Stimulated activated naive B cell treated with anti-CD40 and anti-IgM and Interleukin-4, amounts not matched to agents 10 μg/mL and 1 μg/mL and 100 μg/mL, for 72 hours (primary cell): ENCODE measurements around the gene CLSTN3.
A peak's percentile ranks its signal among the peaks of the same experiment; 100 is the strongest.

ENCODE experiments used
- ATAC-seq, 2 donors: fragments of 150-1000 bp; cut with Tn5 transposase; replicated peaks; 2 replicates each; pipeline ENCODE4 v1.10.0; 2021; ENCODE audit warnings: moderate library complexity in 1 of 2
- DNase-seq: peaks from one replicate; pipeline ENCODE4 v3.0.0; 2021
- H3K27ac Mint-ChIP-seq: one replicate; pipeline ENCODE4 v1.8.0; 2022; ENCODE audit warnings: mild to moderate bottlenecking, mixed read lengths
- H3K27me3 Mint-ChIP-seq, 2 donors: one replicate each; pipeline ENCODE4 v1.8.0; 2022; ENCODE audit warnings: mixed read lengths in 2 of 2
- H3K36me3 Mint-ChIP-seq, 2 donors: one replicate each; pipeline ENCODE4 v1.8.0; 2022; ENCODE audit warnings: mixed read lengths in 2 of 2, mild to moderate bottlenecking in 1 of 2
- H3K4me1 Mint-ChIP-seq, 2 donors: one replicate each; pipeline ENCODE4 v1.8.0; 2022; ENCODE audit warnings: mixed read lengths in 2 of 2, mild to moderate bottlenecking in 1 of 2
- H3K4me3 Mint-ChIP-seq, 2 donors: one replicate each; pipeline ENCODE4 v1.8.0; 2022; ENCODE audit warnings: mild to moderate bottlenecking in 2 of 2, mixed read lengths in 2 of 2, moderate library complexity in 1 of 2
- H3K9me3 Mint-ChIP-seq, 2 donors: one replicate each; pipeline ENCODE4 v1.8.0; 2022; ENCODE audit warnings: mixed read lengths in 2 of 2, mild to moderate bottlenecking in 1 of 2

The CLSTN3 gene

DNA sequence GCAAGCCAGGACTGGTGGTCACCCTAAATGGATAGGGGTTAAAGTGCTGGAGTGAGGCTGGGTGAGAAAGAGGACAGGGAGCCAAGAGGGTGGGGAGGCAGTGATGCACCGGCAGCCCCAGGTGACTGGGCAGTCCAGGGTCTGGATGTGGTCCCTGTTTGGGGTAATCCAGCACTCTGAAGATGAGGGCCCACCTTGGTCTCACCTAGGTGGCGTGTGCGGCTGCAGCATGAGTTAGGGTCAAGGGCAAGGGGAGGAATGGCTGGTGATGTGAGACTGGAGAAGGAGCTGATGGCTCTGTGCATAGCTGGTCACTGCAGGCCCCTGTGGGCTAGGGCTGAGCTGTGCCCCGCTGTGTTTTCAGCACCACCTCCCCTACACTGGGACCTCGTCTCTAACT, 19.5 kb upstream of the CLSTN3 start:
- no peak for ATAC-seq
- H3K36me3 Mint-ChIP-seq = peaks cover 22 to 35% of the 10 kb centered on the region in 2 donors

DNA sequence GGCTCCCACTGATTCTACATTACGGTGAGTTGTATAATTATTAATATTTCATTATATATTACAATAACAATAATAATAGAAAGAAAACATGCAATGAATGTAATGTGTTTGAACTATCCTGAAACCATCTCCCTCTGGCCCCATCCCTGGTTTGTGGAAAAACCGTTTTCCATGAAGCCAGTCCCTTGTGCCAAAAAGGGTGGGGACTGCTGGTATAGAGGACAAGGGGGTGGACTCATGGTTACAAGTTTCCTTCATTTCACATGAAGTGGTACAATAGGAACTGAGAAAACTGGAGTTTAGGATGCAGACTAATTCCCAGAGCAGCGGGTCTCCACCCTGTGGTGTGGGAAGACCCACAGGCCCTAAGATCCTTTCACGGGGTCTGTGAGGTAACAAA, 18.1 kb upstream of the CLSTN3 start:
- ATAC-seq (no peak), DNase-seq (no peak)
- peaks cover 20 to 36% of the 10 kb centered on the region in 2 donors for H3K4me1 Mint-ChIP-seq
- H3K27me3 Mint-ChIP-seq = no peaks in the 10 kb centered on the region
- H3K9me3 Mint-ChIP-seq = no peaks in the 10 kb centered on the region
- H3K4me3 Mint-ChIP-seq = no peak overlapping the region
- H3K27ac Mint-ChIP-seq = no peak overlapping the region
- peaks cover 20 to 31% of the 10 kb centered on the region in 2 donors for H3K36me3 Mint-ChIP-seq

More for the DNA sequence above, 19.5 kb upstream of the CLSTN3 start:
- Mint-ChIP-seq H3K4me3 (no peak overlapping the region), H3K27ac (no peak overlapping the region), H3K4me1 (peaks cover 20 to 36% of the 10 kb centered on the region in 2 donors), H3K27me3 (no peaks in the 10 kb centered on the region), H3K9me3 (peaks cover 8 to 9% of the 10 kb centered on the region in 2 donors)
- DNase-seq = no peak

DNA sequence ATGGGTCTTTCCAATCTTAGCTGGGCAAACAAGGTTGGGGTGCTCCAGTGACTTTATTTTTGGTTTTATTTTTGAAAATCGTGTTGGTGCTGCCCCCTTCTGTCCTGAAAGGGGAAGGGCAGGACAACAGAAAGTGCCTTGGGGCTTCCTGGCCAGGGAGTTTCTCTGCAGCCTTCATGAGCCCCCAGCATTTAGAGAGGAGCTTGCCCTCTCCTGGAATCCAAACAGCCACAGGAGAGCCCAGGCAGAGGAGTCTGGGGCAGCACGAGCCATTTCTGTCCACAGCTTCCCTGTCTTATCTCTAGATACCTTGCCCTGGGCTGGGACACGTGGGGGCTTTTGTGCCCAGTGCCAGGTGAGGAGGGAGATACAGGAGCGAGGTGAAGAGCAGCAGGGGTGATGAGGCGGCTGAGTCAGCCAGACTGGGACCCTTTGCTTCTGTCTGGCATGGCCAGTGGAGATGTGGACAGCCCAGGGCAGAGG, 16.7 kb upstream of the CLSTN3 start:
- no peak overlapping the region for H3K27ac Mint-ChIP-seq
- peak; percentile 12 to 14 for ATAC-seq
- no peak overlapping the region for H3K4me3 Mint-ChIP-seq
- peaks cover 12 to 27% of the 10 kb centered on the region in 2 donors for H3K4me1 Mint-ChIP-seq
- H3K9me3 Mint-ChIP-seq = no peaks in the 10 kb centered on the region
- no peak for DNase-seq
- no peaks in the 10 kb centered on the region for H3K27me3 Mint-ChIP-seq
- H3K36me3 Mint-ChIP-seq = peaks cover 23 to 33% of the 10 kb centered on the region in 2 donors

DNA sequence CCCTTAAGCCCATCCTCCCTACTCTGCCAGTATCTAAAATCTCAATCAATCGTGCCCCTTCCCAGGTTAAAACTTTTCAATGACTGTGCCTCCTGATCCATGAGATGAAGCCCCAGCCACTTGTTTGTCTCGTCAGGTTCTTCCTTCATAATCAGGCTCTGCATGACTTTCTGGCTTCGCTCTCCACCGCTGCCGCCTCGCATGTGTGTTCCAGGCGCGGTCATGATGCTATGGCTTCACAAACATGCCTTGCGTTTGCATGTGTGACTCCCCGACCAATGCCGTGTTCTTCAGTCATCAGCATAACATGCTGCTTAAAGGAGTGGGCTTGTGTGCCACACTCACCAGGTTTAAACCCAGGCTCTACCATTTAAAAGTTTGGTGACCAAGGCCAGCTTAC, 16.2 kb upstream of the CLSTN3 start:
- H3K27me3 Mint-ChIP-seq = no peaks in the 10 kb centered on the region
- H3K9me3 Mint-ChIP-seq = no peaks in the 10 kb centered on the region
- DNase-seq (no peak), ATAC-seq (no peak)
- H3K4me1 Mint-ChIP-seq = peaks cover 10 to 24% of the 10 kb centered on the region in 2 donors
- H3K36me3 Mint-ChIP-seq = peaks cover 23 to 35% of the 10 kb centered on the region in 2 donors
- H3K4me3 Mint-ChIP-seq = no peak overlapping the region
- H3K27ac Mint-ChIP-seq = no peak overlapping the region

DNA sequence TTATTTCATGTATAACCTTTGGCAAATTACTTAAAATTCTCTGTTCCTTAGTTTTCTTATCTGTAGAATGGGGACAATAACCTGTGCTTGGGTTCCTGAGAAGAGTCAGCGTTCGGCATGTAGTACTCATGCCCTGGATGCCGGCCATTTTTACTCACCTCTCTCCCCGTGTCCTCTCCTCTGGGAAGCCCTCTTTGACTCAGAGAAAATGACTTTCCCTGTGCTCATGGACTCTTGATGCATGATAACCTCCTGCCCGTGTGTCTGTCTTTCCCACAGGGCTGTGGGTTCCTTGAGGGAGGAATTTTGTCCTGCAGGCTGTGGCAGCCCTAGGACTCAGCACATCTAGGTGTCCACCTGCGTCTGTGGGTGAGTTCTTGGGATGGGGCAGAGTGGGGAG, 15.3 kb upstream of the CLSTN3 start:
- H3K27ac Mint-ChIP-seq = no peak overlapping the region
- H3K4me1 Mint-ChIP-seq = peaks cover 3 to 16% of the 10 kb centered on the region in 2 donors
- DNase-seq (no peak), ATAC-seq (no peak)
- H3K4me3 Mint-ChIP-seq = no peak overlapping the region
- H3K27me3 Mint-ChIP-seq = no peaks in the 10 kb centered on the region
- H3K36me3 Mint-ChIP-seq = peaks cover 23 to 35% of the 10 kb centered on the region in 2 donors
- no peaks in the 10 kb centered on the region for H3K9me3 Mint-ChIP-seq

DNA sequence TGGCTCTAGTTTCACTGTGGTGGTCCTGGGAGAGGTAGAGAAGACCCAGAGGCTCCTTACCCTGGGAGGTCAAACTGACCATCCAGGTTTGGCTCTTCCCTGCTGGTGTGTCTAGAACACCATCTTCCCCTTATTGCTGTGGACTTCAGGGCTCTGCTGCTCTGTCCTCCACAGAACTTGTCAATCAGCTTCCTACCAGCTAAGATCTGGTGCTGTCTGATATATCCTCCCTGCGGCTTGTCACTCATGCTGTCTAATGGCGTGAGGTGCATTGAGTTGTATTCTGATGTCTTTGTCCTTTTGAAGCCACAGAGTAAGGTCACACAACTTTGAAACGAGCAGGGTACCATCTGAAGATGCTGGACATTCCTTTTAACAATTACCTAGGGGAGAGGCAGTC, 14.0 kb upstream of the CLSTN3 start:
- no peaks in the 10 kb centered on the region for H3K27me3 Mint-ChIP-seq
- H3K4me1 Mint-ChIP-seq = peaks cover 2 to 6% of the 10 kb centered on the region in 2 donors
- no peak overlapping the region for H3K27ac Mint-ChIP-seq
- H3K36me3 Mint-ChIP-seq = peaks cover 23 to 32% of the 10 kb centered on the region in 2 donors
- ATAC-seq (no peak), DNase-seq (no peak)
- H3K9me3 Mint-ChIP-seq = no peaks in the 10 kb centered on the region
- H3K4me3 Mint-ChIP-seq = no peak overlapping the region

DNA sequence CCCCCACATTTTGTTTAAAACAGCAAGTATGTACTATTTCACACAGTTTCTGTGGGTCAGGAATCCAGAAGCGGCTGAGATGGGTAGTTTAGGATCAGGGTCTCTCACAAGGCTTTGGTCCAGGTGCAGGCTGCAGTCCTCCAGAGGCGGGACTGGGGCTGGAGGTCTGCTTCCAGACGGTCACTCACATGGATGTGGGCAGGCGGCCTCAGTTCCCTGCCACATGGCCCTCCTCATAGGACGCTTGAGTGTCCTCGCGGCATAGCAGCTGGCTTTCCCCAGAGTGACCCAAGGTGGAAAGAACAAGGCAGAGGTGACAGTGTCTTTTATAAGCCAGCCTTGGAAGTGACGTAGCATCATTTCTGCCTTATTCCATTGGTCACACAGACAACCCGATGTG, 13.3 kb upstream of the CLSTN3 start:
- Mint-ChIP-seq H3K4me3 (no peak overlapping the region), H3K36me3 (peaks cover 23 to 32% of the 10 kb centered on the region in 2 donors), H3K27me3 (no peaks in the 10 kb centered on the region), H3K4me1 (peaks cover 2 to 6% of the 10 kb centered on the region in 2 donors), H3K27ac (no peak overlapping the region), H3K9me3 (no peaks in the 10 kb centered on the region)
- no peak for DNase-seq
- no peak for ATAC-seq

DNA sequence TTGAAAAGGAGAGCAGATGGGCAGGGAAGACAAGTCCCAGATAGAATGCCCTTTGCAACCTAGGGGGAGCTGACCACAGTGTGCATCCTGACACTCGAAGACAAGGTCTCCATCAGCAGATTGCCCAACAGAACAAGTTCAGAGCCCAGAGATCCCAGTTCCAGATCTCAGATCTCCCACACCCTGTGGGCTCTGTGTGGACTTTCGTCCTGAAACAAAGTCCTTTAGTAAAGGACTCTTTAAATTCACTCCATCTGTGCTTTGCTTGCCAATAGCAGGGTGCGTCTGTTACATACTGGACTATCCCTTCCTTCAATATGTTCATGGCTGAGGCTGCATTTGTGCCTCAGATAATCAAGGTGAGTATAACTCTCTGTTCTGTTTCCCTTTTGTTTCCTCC, 12.5 kb upstream of the CLSTN3 start:
- peaks cover 2 to 6% of the 10 kb centered on the region in 2 donors for H3K4me1 Mint-ChIP-seq
- H3K27ac Mint-ChIP-seq = no peak overlapping the region
- no peaks in the 10 kb centered on the region for H3K27me3 Mint-ChIP-seq
- DNase-seq (no peak), ATAC-seq (no peak)
- H3K4me3 Mint-ChIP-seq = no peak overlapping the region
- peaks cover 23 to 32% of the 10 kb centered on the region in 2 donors for H3K36me3 Mint-ChIP-seq
- no peaks in the 10 kb centered on the region for H3K9me3 Mint-ChIP-seq

DNA sequence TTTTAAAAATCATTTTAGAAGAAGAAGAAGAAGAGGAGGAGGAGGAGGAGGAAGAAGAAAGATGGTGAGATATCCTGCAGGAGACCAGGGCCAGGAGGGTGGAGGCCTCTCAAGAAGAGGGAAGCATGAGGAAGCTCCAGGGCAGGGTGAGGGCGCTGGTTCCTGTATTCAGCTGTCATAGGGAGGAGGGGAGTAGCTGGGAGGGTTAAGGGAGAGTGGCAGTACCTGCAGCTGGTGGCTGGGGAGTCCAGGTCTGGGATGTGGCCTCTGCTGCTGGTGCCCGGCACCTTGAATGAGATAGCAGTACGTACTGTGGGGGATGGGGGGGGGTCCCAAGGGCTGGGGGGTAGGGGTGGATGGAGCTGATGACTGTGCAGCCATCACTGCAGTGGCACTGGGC, 11.3 kb upstream of the CLSTN3 start:
- no peak overlapping the region for H3K4me3 Mint-ChIP-seq
- DNase-seq = no peak
- no peak overlapping the region for H3K27ac Mint-ChIP-seq
- no peak for ATAC-seq
- no peaks in the 10 kb centered on the region for H3K9me3 Mint-ChIP-seq
- no peaks in the 10 kb centered on the region for H3K27me3 Mint-ChIP-seq
- H3K4me1 Mint-ChIP-seq = no peaks in the 10 kb centered on the region
- H3K36me3 Mint-ChIP-seq = peaks cover 20 to 28% of the 10 kb centered on the region in 2 donors

DNA sequence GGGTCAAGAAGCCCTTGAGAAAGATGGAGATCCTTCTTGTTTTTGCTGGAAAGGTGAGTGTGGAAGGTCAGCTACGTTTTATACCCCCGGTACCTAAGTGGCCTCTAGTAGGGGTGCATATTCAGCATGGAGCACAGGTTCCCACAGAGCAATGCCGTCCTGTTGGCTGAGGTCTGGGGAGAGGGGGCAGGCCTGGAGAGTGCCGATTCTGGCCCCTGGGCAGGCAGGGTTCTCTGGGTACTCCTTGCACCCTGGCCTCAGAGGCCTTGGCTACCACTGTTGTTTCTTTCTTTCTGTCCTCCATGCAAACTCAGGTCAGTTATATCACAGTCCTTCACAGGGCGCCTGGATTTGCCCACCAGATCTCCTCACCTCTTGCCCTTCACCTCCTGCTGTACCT, 10.0 kb upstream of the CLSTN3 start:
- H3K4me3 Mint-ChIP-seq = no peak overlapping the region
- no peak for ATAC-seq

DNA sequence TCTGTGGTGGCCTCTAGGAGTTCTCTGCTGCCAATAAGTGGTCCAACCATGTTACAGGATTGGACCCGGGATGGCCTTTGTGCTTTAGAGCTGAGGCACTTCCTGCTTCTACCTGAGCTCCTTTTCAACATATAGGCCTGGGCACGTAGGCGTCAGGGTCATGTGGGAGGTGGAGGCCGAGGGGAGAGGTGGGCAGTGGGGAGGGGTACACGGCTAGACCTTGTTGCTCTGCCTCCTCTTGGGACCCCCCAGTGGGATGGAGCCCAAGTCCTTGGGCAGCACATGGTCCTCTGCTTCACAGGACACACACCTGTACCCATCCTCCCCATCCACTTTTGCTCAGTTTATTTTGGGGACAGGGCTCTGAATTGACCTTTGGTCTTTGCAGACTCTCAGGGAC, 8.8 kb upstream of the CLSTN3 start:
- H3K9me3 Mint-ChIP-seq = no peaks in the 10 kb centered on the region
- no peak overlapping the region for H3K4me3 Mint-ChIP-seq
- DNase-seq (no peak), ATAC-seq (no peak)
- H3K4me1 Mint-ChIP-seq = no peaks in the 10 kb centered on the region
- peaks cover 7 to 10% of the 10 kb centered on the region in 2 donors for H3K36me3 Mint-ChIP-seq
- H3K27me3 Mint-ChIP-seq = no peaks in the 10 kb centered on the region
- H3K27ac Mint-ChIP-seq = no peak overlapping the region

More for the DNA sequence above, 10.0 kb upstream of the CLSTN3 start:
- Mint-ChIP-seq H3K9me3 (no peaks in the 10 kb centered on the region), H3K27me3 (no peaks in the 10 kb centered on the region), H3K27ac (no peak overlapping the region), H3K36me3 (peaks cover 15 to 21% of the 10 kb centered on the region in 2 donors), H3K4me1 (no peaks in the 10 kb centered on the region)
- DNase-seq = no peak

DNA sequence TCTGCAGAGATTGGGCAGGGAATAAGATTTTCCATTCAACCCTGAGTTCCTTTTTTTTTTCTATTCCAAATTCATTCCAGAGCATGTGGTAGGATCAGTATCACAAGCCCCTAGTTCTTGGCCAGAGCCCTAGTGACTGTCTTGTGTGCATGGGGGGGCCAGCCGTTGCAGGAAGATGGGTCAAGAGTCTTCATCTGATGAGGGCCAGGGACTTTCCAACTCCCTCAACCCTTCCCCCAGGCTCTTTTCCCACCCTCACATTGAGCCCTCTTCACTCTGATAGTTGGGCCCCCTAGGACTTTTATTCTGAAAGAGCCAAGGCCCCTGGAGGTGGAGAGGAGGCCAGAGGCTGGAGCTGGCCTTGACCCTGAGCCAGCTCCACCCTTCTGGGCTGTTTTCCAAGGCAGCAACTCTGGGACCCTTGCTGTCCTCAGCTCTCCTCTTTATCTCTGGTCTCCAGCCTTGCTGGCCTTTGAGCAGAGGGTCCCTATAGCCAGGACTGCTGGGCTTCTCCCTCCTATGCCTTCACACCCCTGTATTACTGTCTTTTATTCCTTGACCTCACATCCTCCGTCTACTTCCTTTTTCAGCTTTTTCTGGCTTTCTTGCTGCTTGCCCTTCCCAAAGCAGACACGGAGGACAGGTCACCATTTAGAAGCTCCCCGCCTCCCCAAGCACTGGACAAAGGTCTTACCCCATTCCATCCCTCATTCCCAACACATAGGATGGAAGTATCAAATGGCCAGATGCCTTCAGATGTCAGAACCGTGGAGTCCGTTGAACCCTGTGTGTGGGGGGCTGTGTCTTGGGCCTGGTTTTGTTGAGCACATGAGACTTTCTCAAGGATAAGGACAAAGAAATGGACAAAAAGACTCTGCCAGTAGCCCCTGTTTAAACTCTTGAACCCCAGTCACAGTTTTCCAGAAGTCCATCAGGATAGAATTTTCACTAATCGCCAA, 7.1 kb upstream of the CLSTN3 start:
- no peaks in the 10 kb centered on the region for H3K9me3 Mint-ChIP-seq
- H3K36me3 Mint-ChIP-seq = peaks cover 5% of the 10 kb centered on the region in 2 donors
- H3K4me1 Mint-ChIP-seq = no peaks in the 10 kb centered on the region
- DNase-seq (no peak), ATAC-seq (no peak)
- no peaks in the 10 kb centered on the region for H3K27me3 Mint-ChIP-seq
- no peak overlapping the region for H3K27ac Mint-ChIP-seq
- no peak overlapping the region for H3K4me3 Mint-ChIP-seq

DNA sequence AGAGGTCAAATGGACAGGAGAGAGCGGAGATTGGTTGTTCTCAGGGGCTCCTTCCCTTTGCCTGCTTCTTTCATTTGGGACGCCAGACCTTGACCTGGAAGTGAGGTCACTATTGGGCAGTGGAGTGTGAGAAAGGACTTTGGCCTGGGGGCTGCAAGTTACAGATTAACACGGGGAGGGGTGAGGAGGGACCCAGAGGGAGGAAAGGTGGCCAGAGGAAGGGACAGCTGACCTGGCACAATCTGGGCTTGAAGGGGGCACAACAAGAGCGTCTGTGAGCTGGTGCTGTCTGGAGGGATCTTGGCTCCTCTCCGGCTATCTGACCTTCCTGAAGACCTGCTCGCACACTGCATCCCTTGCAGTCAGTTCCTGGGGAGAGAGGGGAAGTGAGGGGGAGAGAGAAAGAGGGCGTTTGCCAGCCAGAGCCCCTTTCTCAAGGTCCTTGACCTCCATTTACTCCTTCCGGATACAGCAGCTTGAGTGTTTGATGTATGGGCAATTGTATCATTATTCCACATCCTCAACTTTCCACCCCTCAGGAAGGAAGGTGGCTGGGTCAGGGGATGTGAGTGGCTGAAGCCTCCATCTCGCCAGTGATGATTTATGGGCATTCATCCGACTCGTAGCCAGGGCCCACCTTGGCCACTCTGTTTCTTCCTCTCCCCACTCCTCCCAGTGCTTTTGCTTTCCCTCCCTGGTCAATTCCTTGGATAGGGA, 6.2 kb upstream of the CLSTN3 start:
- no peak overlapping the region for H3K27ac Mint-ChIP-seq
- ATAC-seq (no peak), DNase-seq (no peak)
- peaks cover 0 to 4% of the 10 kb centered on the region in 2 donors for H3K36me3 Mint-ChIP-seq
- H3K27me3 Mint-ChIP-seq = no peaks in the 10 kb centered on the region
- H3K4me3 Mint-ChIP-seq = no peak overlapping the region
- H3K9me3 Mint-ChIP-seq = no peaks in the 10 kb centered on the region
- peaks cover 4 to 7% of the 10 kb centered on the region in 2 donors for H3K4me1 Mint-ChIP-seq

DNA sequence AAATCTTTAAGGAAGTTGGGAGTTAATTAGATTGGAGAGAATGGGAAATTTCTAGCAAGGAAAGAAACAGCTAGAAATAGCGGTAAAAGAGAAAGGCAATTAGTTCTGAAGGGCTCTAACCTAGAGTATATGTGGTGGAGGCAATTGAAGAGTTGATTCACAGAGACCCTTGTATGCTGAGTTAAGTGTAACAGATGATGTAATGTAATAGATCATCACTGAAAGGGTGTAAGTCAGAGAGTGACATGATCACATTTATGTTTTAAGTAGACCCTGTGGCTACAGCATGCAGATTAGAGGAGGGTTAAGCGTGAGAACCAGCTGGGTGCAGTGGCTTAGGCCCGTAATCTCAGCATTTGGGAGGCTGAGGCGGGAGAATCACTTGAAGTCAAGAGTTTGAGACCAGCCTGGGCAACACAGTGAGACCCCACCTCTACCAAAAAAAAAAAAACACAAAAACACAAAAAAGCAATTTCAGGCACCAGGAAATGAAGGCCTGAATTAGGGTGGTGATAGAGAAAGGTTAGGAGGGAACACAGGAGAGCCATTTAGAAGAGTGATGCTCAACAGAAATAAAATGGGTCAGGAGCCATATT, 4.4 kb upstream of the CLSTN3 start:
- Mint-ChIP-seq H3K36me3 (peaks cover 0 to 4% of the 10 kb centered on the region in 2 donors), H3K9me3 (no peaks in the 10 kb centered on the region), H3K27ac (no peak overlapping the region), H3K27me3 (no peaks in the 10 kb centered on the region), H3K4me1 (peaks cover 11 to 25% of the 10 kb centered on the region in 2 donors), H3K4me3 (no peak overlapping the region)
- DNase-seq (no peak), ATAC-seq (no peak)
